SK-N-SH treated with all-trans-retinoic acid at 6 μM for 48 hours (cell line): ENCODE data around the gene INSYN2B.

Experiments used
- ATAC-seq: fragments of 200-7000 bp; cut with Tn5 transposase; 3 replicates; pipeline ENCODE4 v1.9.1; 2020; ENCODE audit warnings: mild to moderate bottlenecking, moderate library complexity
- CREB5 ChIP-seq: fragments of 250-450 bp; sonication (Bioruptor Pico); IDR thresholded peaks from 2 replicates; pipeline ENCODE4 v1.5.1; 2020; ENCODE audit warnings: low read depth, mild to moderate bottlenecking, moderate library complexity
- CSDC2 ChIP-seq: fragments of 250-450 bp; sonication (Bioruptor Pico); IDR thresholded peaks from 2 replicates; pipeline ENCODE4 v1.5.0; 2020; ENCODE audit warnings: mild to moderate bottlenecking, moderate library complexity
- CSRNP3 ChIP-seq: fragments of 250-450 bp; sonication (Bioruptor Pico); IDR thresholded peaks from 2 replicates; pipeline ENCODE4 v1.5.1; 2021; ENCODE audit warnings: mild to moderate bottlenecking, moderate library complexity
- ESRRG ChIP-seq: fragments of 250-450 bp; sonication (Bioruptor Pico); IDR thresholded peaks from 2 replicates; pipeline ENCODE4 v1.6.1; 2021; ENCODE audit warnings: mild to moderate bottlenecking
- GLIS3 ChIP-seq: fragments of 250-450 bp; sonication (Bioruptor Pico); IDR thresholded peaks from 2 replicates; pipeline ENCODE4 v1.5.0; 2020; ENCODE audit warnings: mild to moderate bottlenecking, moderate library complexity
- ISL1 ChIP-seq: fragments of 250-450 bp; sonication (Bioruptor Pico); IDR thresholded peaks from 2 replicates; pipeline ENCODE4 v2.1.2; 2022; ENCODE audit warnings: mild to moderate bottlenecking, moderate library complexity
- PATZ1 ChIP-seq: fragments of 250-450 bp; sonication (Bioruptor Pico); IDR thresholded peaks from 2 replicates; pipeline ENCODE4 v1.8.0; 2020; ENCODE audit warnings: mild to moderate bottlenecking, moderate library complexity, borderline replicate concordance
- PPARA ChIP-seq: fragments of 250-450 bp; sonication (Bioruptor Pico); IDR thresholded peaks from 2 replicates; pipeline ENCODE4 v1.5.0; 2020; ENCODE audit warnings: mild to moderate bottlenecking, borderline replicate concordance
- SNAI2 ChIP-seq: fragments of 250-450 bp; sonication (Bioruptor Pico); IDR thresholded peaks from 2 replicates; pipeline ENCODE4 v1.5.0; 2020; ENCODE audit warnings: mild to moderate bottlenecking, moderate library complexity
- TCF4 ChIP-seq: fragments of 250-450 bp; sonication (Bioruptor Pico); IDR thresholded peaks from 2 replicates; pipeline ENCODE4 v1.8.0; 2021; ENCODE audit warnings: mild to moderate bottlenecking, moderate library complexity, borderline replicate concordance
- TOX ChIP-seq: fragments of 250-450 bp; sonication (Bioruptor Pico); IDR thresholded peaks from 2 replicates; pipeline ENCODE4 v1.8.0; 2021; ENCODE audit warnings: mild to moderate bottlenecking, moderate library complexity, borderline replicate concordance
- TSHZ2 ChIP-seq: fragments of 250-450 bp; sonication (Bioruptor Pico); IDR thresholded peaks from 2 replicates; pipeline ENCODE4 v1.5.0; 2020; ENCODE audit warnings: mild to moderate bottlenecking, moderate library complexity
- ZC3H10 ChIP-seq: fragments of 250-450 bp; sonication (Bioruptor Pico); IDR thresholded peaks from 2 replicates; pipeline ENCODE4 v1.5.1; 2021; ENCODE audit warnings: mild to moderate bottlenecking, moderate library complexity
- ZFP3 ChIP-seq: fragments of 250-450 bp; sonication (Bioruptor Pico); IDR thresholded peaks from 2 replicates; pipeline ENCODE4 v1.5.0; 2020; ENCODE audit warnings: mild to moderate bottlenecking, moderate library complexity
- ZFP30 ChIP-seq: fragments of 450-650 bp; formaldehyde crosslinking; IDR thresholded peaks from 2 replicates; pipeline ENCODE4 v1.5.0; 2022; ENCODE audit warnings: mild to moderate bottlenecking, moderate library complexity
- ZNF565 ChIP-seq: fragments of 450-650 bp; formaldehyde crosslinking; conservative IDR thresholded peaks from 2 replicates; pipeline ENCODE4 v1.5.0; 2020; ENCODE audit warnings: low read depth, mild to moderate bottlenecking, moderate library complexity
- ZNF70 ChIP-seq: fragments of 450-650 bp; formaldehyde crosslinking; IDR thresholded peaks from 2 replicates; pipeline ENCODE4 v1.5.0; 2020; ENCODE audit warnings: mild to moderate bottlenecking, moderate library complexity

INSYN2B gene

GRCh38 chr5:169848792-169849191 is 131.5 kb downstream of the INSYN2B start:
- ATAC-seq: no peak
- no peak for TF ChIP-seq ZC3H10 (CRISPR knock-in tag)
- no peak for TF ChIP-seq ZNF565 (CRISPR knock-in tag)
- TF ChIP-seq GLIS3 (CRISPR knock-in tag): no peak
- no peak for TF ChIP-seq ZNF70 (CRISPR knock-in tag)
- TF ChIP-seq PPARA (CRISPR knock-in tag): no peak
- no peak for TF ChIP-seq CSRNP3 (CRISPR knock-in tag)
- no peak for TF ChIP-seq PATZ1 (CRISPR knock-in tag)
- TF ChIP-seq ESRRG (CRISPR knock-in tag): no peak
- TF ChIP-seq TSHZ2 (CRISPR knock-in tag): no peak

GRCh38 chr5:169848271-169848670 is 132.0 kb downstream of the INSYN2B start:
- no peak for ATAC-seq

More at GRCh38 chr5:169848271-169848670, 132.0 kb downstream of the INSYN2B start:
- TF ChIP-seq ZNF565 (CRISPR knock-in tag) (no peak), CSRNP3 (CRISPR knock-in tag) (no peak), ZFP30 (CRISPR knock-in tag) (no peak), GLIS3 (CRISPR knock-in tag) (no peak), ISL1 (no peak), TOX (CRISPR knock-in tag) (no peak), SNAI2 (CRISPR knock-in tag) (no peak), TCF4 (no peak), PPARA (CRISPR knock-in tag) (no peak), ZC3H10 (CRISPR knock-in tag) (no peak), CSDC2 (CRISPR knock-in tag) (no peak), ESRRG (CRISPR knock-in tag) (no peak), TSHZ2 (CRISPR knock-in tag) (no peak), CREB5 (CRISPR knock-in tag) (no peak), PATZ1 (CRISPR knock-in tag) (no peak), ZFP3 (no peak)
